Upper lobe of right lung (tissue), 1 donor: ENCODE results near the gene CENPO. TPM values are rescaled to one million over a fixed set of nuclear protein-coding genes. Genes with fewer than 3 reads are reported as not detected.

Source experiments
- ATAC-seq: fragments of 200-7000 bp; cut with Tn5 transposase; one replicate; pipeline ENCODE4 v1.9.1; 2020; ENCODE audit warnings: mild to moderate bottlenecking, moderate library complexity
- DNase-seq: peaks from one replicate; pipeline ENCODE4 v3.0.0-alpha.2; 2020
- H3K27ac ChIP-seq: fragments of 200-600 bp; one replicate; pipeline ENCODE4 v1.8.0; 2022
- H3K27me3 ChIP-seq: fragments of 200-600 bp; one replicate; pipeline ENCODE4 v1.8.0; 2022; ENCODE audit warnings: mild to moderate bottlenecking
- H3K36me3 ChIP-seq: fragments of 200-600 bp; one replicate; pipeline ENCODE4 v1.8.0; 2022
- H3K4me1 ChIP-seq: fragments of 200-600 bp; one replicate; pipeline ENCODE4 v1.8.0; 2022
- H3K4me3 ChIP-seq: fragments of 200-600 bp; one replicate; pipeline ENCODE4 v1.8.0; 2022; ENCODE audit warnings: mild to moderate bottlenecking
- H3K9me3 ChIP-seq: fragments of 200-600 bp; one replicate; pipeline ENCODE4 v1.8.0; 2022
- CTCF ChIP-seq: fragments of 200-600 bp; IDR thresholded peaks from one replicate; pipeline ENCODE4 v1.8.0; 2022; ENCODE audit warnings: antibody characterized with exemption
- intact Hi-C: fragments of 100-400 bp; cut with DNase I; formaldehyde crosslinking; loops from one replicate; pipeline ENCODE4 v1.11.0; 2022
- total RNA-seq: library from RNA; stranded (reverse); fragmentation: NEBNext Ultra II Directional; extraction: Animal tissue kit (Norgen Biotek cat#: 25700); gene quantifications from one replicate; pipeline ENCODE4 v1.2.1, GENCODE V29; 2021
- donor health status: DM: no; HTN: yes; CAD: no; lungs with severe emphysema.

Gene CENPO
- total RNA-seq, 1 donor from 2014 or later, result 6.5 TPM

DNA sequence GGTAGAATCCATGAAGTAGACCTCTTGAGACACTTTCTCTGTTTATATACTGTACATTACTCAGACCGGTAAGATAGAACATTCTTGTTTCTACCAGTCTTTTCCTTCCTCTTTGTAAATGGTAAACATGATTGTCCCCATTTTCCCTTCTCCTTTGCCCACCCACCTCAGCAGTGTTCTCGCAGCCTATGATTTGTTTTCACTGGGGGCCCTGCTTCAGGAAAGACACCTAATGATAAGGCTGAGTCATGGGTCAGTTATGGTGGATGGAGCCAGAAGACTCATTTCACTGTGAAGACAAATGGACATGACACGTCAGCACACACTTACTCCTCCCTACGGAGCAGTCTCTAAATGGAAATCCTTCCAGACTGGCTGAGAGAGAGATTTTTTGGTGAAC, 23.7 kb downstream of the CENPO start:
- TF ChIP-seq CTCF, result no peak
- Histone ChIP-seq H3K4me1 (no peaks in the 10 kb centered on the region), H3K36me3 (peaks cover 29% of the 10 kb centered on the region), H3K4me3 (no peak overlapping the region), H3K27me3 (no peaks in the 10 kb centered on the region), H3K9me3 (no peaks in the 10 kb centered on the region), H3K27ac (no peak overlapping the region)
- DNase-seq (no peak), ATAC-seq (no peak)
- intact Hi-C loops, result no loop called here

- no peaks in the 10 kb centered on the region for H3K4me1 ChIP-seq
- no peaks in the 10 kb centered on the region for H3K27me3 ChIP-seq
- no peak overlapping the region for H3K27ac ChIP-seq
- peaks cover 29% of the 10 kb centered on the region for H3K36me3 ChIP-seq
- H3K9me3 ChIP-seq, result no peaks in the 10 kb centered on the region
- intact Hi-C loops, result no loop called here
- DNase-seq, result no peak
- no peak overlapping the region for H3K4me3 ChIP-seq
- no peak for ATAC-seq
- no peak for TF ChIP-seq CTCF
Measured at GRCh38 chr2:24818721-24819167, 25.5 kb downstream of the CENPO start.

GRCh38 chr2:24819442-24820174, 26.4 kb downstream of the CENPO start:
- no peak for DNase-seq
- intact Hi-C loops, result loop anchor here (10.0 kb wide), 1 partner anchor 395 kb away; no protein-coding TSS in a partner anchor
- H3K27ac ChIP-seq, result no peak overlapping the region

DNA sequence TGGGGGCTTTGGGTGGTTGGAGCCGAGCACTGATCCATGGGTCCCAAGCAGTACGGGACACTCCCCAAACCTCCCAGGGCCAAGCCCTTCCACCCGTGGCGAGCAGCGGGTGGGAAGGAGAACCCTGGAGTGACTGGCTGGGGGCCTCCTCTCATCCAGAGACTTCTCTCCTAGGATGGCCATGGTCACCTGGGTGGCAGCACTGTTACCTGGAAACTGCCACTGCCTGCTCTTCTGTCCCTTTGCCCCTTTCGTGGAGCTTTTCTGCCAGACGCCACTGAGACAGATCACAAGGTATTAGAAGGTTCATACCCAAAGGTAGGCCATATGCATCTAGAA, 26.9 kb downstream of the CENPO start:
- Histone ChIP-seq H3K4me3 (no peak overlapping the region), H3K27ac (no peak overlapping the region), H3K9me3 (no peaks in the 10 kb centered on the region), H3K27me3 (no peaks in the 10 kb centered on the region), H3K36me3 (peaks cover 29% of the 10 kb centered on the region), H3K4me1 (no peaks in the 10 kb centered on the region)
- intact Hi-C loops, result loop anchor here (10.0 kb wide), 1 partner anchor 395 kb away; no protein-coding TSS in a partner anchor
- no peak for TF ChIP-seq CTCF
- DNase-seq (no peak), ATAC-seq (no peak)

More at GRCh38 chr2:24819442-24820174, 26.4 kb downstream of the CENPO start:
- Histone ChIP-seq H3K27me3 (no peaks in the 10 kb centered on the region), H3K4me3 (no peak overlapping the region), H3K9me3 (no peaks in the 10 kb centered on the region), H3K36me3 (peaks cover 29% of the 10 kb centered on the region), H3K4me1 (no peaks in the 10 kb centered on the region)
- no peak for TF ChIP-seq CTCF
- ATAC-seq, result no peak

DNA sequence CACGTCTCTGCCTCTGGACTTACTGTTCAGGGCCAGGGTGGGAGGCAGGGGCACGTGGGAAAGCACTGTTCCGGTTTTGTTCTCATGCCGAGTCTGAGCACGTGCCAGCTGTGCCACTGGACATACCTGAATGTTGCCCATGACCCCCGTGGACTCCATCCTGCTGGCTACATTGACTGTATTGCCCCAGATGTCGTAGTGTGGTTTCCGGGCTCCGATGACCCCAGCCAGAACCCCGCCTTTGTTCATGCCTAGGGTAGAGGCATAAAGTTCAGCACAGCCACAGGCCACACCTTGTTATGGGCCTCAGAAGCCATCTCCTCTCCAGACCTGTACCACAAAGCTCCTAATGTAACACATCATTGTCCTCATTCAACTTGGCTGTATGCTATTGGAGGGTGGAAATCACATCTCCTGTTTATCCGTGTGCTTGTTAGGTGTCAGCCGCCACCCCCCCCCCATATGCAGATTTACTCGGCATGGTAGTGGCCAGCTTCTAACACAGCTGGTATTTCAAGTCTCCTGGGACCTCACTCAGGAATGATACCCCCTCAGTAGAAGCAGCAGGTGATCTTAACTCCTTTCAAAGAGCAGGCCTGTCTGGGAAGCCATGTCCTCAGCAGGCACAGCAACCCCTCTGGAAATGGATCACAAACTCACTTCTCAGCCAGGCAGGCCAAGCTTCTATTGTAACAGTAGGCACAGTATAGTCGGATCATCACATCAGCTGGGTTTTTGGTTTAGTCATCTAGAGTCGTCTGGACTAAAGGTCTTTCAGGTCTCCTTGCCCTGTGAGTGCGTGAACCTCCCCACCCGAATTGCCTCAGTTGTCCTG, 27.6 kb downstream of the CENPO start:
- no peak for ATAC-seq
- DNase-seq, result no peak
- no peak for TF ChIP-seq CTCF

More for the DNA sequence above, 27.6 kb downstream of the CENPO start:
- Histone ChIP-seq H3K36me3 (peaks cover 24% of the 10 kb centered on the region), H3K4me3 (no peak overlapping the region), H3K27ac (no peak overlapping the region), H3K9me3 (no peaks in the 10 kb centered on the region), H3K4me1 (no peaks in the 10 kb centered on the region), H3K27me3 (no peaks in the 10 kb centered on the region)
- intact Hi-C loops, result loop anchor here (10.0 kb wide), 1 partner anchor 396 kb away; no protein-coding TSS in a partner anchor
